ENCODE data around the gene PROX1.

Gene PROX1

GRCh38 chr1:214021321-214021720 is 33.5 kb downstream of the PROX1 start:
- DNase-seq (ENCODE audit: low read depth in 2 of 2): no peak

- no peak for DNase-seq (ENCODE audit: low read depth in 2 of 2)
Measured at GRCh38 chr1:214022229-214022791, 34.5 kb downstream of the PROX1 start.

DNA sequence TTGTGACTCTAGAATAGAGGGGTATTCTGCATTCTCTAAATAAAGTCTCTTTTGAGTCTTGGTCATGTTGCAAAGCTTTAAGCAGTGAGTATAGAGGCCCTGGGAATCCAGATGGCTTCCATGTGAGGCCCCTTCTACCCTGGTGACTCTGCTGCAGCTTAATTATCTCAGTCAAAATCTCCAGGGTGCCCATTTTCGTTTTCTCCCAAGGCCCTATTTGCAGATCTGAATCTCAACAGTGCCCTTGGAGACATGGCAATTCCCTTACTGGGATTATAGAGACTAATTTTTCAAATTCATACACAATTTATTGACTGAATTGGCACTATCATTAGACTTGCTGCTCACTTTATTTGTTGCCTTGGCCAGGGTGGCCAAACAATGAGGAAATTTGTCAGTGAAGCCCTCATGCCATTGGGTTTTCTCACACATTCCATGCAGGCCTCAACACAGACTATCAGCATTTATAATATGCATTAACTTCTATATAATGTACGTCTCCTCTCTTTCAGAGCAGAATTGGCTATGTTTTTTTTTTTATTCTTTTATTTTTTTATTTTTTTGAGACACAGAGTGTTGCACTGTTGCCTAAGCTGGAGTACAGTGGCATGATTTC is 35.1 kb downstream of the PROX1 start:
- DNase-seq (ENCODE audit: low read depth in 2 of 2): no peak

DNA sequence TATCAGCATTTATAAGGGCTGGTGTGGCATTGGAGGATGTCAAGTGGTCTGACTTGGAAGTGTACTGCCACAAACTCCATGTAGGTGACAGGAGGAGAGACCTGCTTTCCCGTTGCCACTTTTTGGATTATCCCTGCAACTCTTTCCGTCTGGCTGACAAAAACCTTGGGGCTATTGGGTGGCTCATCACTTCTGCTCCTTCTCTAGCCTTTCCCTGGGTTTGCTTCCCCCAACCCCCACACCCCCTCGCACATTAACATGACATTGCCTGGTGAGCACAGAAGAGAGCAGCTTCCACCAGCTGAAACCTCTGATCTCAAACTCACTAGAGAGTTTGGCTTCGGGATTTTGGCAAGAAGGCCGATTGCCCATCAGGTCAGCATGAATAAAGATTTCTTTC is 39.2 kb downstream of the PROX1 start:
- no peak for DNase-seq (ENCODE audit: low read depth in 2 of 2)

GRCh38 chr1:214027498-214027897 is 39.7 kb downstream of the PROX1 start:
- no peak for DNase-seq (ENCODE audit: low read depth in 2 of 2)

DNA sequence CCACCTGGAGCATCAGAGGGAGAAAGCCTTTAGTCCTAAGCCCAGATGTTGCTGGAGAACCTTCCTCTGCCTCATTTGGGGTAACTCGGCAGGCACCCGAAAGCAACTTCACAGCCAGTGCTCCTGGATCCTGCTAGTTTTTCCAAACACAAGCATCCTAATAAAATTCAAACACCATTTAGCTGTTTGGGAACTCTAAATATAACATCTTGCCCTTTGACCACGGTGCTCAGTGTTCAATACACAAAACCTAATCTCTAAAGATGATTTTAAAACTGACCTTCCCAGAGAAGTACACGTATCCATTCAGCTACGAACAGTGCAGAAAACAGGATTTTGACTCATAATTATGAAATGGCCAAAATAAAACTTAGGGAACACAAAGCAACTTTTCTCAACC is 40.3 kb downstream of the PROX1 start:
- no peak for DNase-seq (ENCODE audit: low read depth in 2 of 2)

- DNase-seq (ENCODE audit: low read depth in 2 of 2): no peak
Measured at GRCh38 chr1:214028649-214029406, 41.1 kb downstream of the PROX1 start.

DNA sequence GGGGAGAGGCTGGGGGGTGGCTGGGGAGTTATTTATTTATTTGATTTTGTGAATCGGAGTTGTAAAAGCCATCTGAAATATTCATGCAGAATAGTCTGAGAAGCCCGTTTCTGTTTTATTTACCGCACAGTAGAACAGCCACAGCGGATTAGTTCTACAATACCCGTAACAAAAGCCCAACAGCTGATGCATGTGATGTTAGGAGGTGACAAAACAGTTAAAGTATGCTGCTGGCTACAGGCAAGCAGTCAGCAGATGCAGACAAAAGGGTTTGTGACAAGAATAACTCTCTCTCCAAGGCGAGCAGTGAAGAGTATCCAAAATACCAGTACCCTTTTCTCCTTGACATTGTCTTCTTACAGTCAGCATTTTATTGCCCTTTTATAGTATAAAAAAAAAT is 42.0 kb downstream of the PROX1 start:
- no peak for DNase-seq (ENCODE audit: low read depth in 2 of 2)

- no peak for DNase-seq (ENCODE audit: low read depth in 2 of 2)
Measured at GRCh38 chr1:214031267-214031650, 43.5 kb downstream of the PROX1 start.

DNA sequence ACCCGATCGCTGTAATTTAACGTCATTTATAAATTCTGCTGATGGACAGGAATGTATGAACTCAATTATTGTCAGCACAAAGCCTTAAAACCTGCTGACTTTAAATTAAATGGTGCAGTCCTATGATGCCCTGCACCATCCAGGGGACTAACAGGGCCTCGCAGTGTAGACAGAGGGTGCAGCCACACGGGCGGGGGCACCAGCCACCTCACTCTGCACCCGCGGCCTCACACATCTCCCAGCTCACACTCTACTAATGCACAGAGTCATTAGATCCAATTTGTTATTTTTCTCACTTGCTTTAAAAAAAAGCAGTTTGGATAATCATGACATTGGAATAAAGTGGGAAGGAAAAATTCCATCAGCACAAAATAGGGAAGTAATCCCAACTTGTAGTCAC is 49.7 kb downstream of the PROX1 start:
- no peak for DNase-seq (ENCODE audit: low read depth in 2 of 2)

DNA sequence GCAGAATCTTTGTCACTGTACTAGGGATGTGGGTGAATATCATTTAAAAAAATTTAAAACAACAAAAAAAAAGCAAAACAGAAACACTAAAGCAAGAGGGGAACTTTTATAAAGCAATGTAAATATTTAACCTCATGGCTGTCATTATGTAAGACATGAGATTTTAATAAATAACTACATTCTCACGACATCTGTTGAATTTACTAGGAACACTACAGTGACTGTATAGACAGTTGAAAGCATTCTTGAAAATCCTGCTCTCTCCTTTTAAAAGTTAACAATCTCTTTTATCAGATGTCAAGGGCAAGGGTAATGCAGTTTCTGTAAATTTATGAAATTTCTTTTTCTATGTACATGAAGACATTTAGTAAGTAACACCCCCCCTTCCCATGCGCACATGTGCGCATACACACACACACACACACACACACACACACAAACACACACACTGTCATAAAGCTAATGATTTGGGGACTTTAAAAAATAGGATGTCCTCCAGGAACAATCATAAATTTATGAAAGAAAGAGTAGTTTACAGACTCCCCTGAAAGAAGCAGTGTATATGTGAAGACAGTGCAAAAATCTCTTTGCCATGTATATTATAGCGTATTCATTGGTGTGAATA is 51.7 kb downstream of the PROX1 start:
- DNase-seq (ENCODE audit: low read depth in 2 of 2): no peak

GRCh38 chr1:214043167-214043566 is 55.4 kb downstream of the PROX1 start:
- DNase-seq (ENCODE audit: low read depth in 2 of 2): no peak

- DNase-seq (ENCODE audit: low read depth in 2 of 2): no peak
Measured at GRCh38 chr1:214044438-214045214, 56.9 kb downstream of the PROX1 start.

- DNase-seq (ENCODE audit: low read depth in 2 of 2): no peak
Measured at GRCh38 chr1:214050513-214051401, 63.0 kb downstream of the PROX1 start.

DNA sequence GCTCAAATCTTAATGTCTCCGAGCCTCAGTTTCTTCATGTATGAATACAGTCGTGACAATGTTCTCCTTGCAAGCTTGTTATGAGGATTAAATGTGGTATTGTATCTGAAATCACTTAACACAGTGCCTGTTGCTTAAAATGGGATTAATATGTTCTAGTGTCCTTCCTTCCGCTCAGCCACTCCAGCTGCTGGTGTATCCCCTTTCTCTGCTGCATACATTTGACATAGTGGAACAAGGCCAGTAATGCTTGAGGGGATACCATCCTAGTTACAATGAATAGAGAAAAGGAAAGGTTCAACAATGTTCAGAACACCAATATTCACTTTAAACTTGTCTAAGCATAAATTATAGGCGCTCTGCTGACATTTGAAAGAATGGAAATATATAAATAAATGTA is 64.0 kb downstream of the PROX1 start:
- DNase-seq (ENCODE audit: low read depth in 2 of 2): no peak

- DNase-seq (ENCODE audit: low read depth in 2 of 2): no peak
Measured at GRCh38 chr1:214058076-214058475, 70.3 kb downstream of the PROX1 start.

DNA sequence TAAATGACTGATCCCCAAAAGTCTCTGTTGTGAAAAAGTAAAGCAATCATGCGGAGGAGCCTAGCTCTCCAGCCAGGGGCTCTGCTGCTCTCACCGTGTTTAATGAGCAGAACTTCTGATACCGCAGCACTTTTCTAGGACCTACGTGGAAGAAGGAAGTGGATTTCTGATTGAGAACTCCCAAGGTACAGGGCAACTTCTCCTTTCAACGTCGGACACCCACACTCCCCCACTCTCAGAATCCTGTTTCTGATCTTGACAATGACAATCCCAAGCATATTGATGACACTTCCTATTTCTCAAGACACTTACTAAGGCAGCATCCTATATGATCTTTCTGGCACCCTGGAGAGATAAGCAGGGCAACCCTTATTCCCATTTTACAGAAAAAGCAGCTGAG is 78.4 kb downstream of the PROX1 start:
- no peak for DNase-seq (ENCODE audit: low read depth in 2 of 2)

GRCh38 chr1:214066936-214067335 is 79.2 kb downstream of the PROX1 start:
- DNase-seq (ENCODE audit: low read depth in 2 of 2): no peak

- DNase-seq (ENCODE audit: low read depth in 2 of 2): no peak
Measured at GRCh38 chr1:214067397-214067796, 79.6 kb downstream of the PROX1 start.

DNA sequence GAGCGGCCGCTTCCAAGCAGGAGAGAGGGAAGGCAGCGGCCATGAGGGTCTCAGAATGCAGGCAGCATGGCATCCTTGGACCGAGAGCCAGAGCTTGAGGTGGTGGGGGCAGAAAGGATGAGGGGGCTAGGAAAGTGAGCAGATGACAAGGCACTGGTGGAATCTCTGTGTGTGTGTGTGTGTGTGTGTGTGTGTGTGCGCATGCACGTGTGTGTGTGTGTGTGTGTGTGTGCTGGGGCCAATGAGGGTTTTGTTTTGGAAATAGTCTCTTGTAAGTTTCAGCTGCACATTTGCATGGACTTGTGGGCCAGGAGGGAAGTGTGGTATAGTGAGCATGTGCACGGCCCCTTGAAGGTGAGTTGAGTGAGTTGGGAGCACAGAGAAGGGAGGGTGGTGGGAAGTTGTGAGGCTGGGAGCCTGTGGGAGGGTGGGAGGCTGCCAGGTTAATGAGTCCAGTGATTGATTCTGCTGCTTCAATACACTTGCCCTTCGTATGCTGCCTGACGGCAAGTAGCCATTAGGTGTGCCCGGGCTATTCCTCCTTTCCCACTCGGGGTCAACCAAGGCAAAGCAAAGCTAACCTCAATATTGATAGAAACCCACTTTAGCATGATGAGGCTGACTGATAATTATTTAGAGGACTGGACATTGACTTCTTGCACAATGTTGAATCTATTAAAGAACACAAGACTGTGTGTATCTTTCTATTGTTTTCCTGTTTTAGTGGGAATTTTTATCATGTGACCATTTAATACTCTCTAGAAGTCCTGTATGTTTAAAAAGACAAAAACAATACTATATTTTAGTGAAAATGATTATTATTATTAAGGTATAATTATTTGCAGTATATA is 80.3 kb downstream of the PROX1 start:
- DNase-seq (ENCODE audit: low read depth in 2 of 2): no peak

Measured in stimulated activated CD4-positive, alpha-beta T cell treated with anti-CD3 and anti-CD28 coated beads, Interleukin-12 subunit alpha, Interleukin-12 subunit beta, amount 100 ng/mL, for 24 hours (primary cell).